Midbrain (tissue), 1 donor: ENCODE results near the gene ZNF771.
"Not testable (repeated sequence)": the region's sequence is repeated elsewhere in the genome, so short reads cannot be mapped to it uniquely, and the experiment has no call there.

Experiments used
- DNase-seq: peaks from one replicate; lab custom pipeline; 2025; lab: John Stamatoyannopoulos, UW

ZNF771 gene

DNA sequence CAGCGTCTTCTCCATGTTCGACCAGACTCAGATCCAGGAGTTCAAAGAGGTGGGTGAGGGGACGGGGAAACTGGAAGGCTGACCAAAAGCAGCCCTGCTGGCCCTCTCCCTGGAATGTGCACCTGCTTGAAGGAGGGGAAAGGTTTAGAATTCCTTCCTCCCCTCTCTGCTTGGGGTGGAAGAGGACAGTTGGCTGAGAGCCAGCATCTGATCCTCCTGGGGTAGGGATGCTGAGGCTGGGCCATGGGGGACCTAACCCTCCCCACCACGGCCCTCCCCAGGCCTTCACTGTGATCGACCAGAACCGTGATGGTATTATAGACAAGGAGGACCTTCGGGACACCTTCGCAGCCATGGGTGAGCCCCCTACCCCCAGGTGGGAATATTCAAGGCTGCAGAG lies 31.5 kb upstream of the ZNF771 start:
- no peak for DNase-seq

DNA sequence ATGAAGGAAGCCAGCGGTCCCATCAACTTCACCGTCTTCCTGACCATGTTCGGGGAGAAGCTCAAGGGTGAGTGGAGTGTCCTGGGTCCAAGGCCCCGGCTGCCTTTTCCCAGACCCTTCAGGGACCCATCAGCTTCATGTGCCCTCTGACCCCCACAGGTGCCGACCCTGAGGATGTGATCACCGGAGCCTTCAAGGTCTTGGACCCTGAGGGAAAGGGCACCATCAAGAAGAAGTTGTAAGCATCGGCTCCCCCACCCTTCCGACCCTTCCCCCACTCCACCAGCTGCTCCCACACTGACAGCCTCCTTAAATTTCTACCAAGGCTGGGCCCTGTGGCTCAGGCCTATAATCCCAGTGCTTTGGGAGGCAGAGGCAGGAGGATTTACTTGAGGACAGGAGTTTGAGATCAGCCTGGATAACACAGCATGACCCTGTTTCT lies 30.9 kb upstream of the ZNF771 start:
- DNase-seq = no peak

DNA sequence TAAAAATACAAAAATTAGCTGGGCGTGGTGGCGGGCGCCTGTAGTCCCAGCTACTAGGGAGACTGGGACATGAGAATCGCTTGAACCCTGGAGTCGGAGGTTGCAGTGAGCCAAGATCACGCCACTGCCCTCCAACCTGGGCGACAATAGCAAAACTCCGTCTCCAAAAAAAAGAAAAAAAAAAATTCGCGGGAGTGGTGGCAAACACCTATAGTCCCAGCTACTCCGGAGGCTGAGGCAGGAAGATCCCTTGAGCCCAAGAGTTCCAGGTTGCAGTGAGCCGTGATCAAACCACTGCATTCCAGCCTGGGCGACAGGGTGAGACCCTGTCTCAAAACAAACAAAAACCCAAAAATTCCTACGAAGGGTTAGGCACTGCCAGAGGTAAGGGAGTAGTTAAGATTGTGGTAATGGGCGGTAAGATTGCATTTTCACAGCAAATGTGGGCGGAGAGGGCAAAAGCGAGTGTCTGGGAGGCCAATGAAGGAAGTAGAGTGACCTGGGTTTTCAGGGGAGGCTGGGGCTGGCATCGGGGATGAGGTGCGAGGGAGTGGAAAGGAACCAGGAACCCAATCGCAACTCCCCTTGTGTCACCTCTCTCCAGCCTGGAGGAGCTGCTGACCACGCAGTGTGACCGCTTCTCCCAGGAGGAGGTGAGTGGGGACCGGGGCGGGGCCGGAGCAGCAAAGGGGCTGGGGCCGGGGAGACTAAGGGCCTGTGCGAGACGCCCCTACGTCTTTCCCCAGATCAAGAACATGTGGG lies 30.2 kb upstream of the ZNF771 start:
- DNase-seq = no peak

DNA sequence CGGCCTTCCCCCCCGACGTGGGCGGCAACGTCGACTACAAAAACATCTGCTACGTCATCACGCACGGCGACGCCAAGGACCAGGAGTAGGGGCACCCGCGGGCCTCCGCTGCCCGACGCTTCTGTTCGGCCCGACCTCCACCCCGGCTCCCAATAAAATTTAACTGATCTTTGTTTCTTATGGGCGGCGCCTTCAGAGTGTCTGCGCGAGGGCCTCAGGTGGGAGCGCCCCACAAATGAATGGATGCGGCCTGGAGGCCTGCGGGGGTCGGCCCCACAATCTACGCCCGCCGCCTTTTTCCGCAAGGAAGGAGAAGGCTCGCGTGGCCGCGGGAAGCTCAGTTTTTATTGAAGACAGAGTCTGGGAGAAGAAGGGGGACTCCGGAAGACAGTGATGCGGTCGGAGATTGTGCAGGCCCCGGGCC lies 29.6 kb upstream of the ZNF771 start:
- peak; percentile 89 for DNase-seq

DNA sequence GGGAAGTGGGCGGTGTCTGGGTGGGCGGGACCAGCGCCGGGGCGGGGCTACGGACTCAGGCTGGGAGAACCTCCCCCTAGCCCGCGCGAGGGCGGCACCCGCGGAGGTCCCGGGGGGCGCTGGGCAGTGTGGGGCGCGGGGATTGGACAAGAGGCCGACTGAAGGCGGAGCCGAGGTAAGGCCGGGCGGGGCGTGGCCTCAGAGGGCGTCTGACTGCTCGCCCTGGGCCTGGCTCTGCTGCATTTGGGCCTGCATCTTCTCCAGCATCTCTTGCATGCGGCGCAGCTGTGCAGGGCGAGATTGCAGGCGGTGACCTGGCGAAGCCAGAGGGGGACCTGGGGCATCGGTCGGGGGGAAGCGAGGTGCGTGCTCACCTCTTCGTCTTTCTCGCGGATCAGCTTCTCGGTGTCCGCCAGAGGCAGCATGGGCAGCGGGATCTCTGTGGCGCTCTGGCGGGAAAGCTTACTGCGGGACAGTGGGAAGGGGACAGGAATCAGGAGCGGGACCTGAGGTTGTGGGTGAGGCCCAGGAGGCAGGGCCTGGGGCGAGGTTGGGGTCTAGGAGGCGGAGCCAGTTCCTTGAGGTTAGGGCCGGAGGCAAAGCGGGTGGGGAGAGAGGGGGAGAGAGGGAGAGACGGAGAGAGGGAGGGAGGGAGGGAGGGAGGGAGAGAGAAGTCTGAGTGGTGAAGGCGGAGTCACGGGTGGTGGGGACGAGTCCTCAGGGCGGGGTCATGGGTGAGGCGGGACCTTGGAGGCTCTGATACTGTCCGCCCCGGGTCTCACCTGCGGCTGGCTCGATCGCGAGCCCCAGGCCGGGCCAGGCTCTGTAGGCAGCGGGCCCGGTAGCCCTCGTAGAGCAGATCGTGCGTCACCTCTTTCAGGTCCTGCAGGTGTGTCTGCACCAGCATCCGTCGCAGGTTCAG lies 28.9 kb upstream of the ZNF771 start:
- peak; percentile 98 for DNase-seq

DNA sequence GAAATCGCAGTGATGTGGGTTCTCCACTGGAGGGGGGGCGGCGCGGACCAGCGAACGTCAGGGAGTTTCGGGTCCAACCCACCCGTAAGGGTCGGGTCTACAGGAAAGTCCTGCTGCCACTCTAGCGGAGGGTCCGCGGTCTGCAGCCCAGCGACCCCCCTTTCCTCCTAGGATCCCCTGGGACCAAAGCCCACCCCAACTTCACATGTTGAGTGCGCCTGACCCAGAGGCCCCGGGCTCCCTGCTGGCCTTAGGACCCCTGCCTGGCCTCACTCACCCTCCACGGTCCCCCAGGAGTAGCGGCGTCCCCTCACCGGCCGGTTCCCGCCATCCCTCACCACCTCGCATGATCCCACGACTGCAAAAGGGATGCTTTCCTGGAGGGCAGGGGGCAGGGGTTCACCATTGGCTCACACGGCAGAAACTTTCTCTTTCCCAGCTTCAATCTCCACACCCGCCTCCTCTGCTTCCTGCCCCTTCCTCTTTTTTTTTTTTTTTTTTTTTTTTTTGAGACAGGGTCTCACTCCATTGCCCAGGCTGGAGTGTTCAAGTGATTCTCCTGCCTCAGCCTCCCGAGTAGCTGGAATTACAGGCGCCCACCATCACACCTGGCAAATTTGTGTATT lies 28.1 kb upstream of the ZNF771 start:
- DNase-seq = no peak

DNA sequence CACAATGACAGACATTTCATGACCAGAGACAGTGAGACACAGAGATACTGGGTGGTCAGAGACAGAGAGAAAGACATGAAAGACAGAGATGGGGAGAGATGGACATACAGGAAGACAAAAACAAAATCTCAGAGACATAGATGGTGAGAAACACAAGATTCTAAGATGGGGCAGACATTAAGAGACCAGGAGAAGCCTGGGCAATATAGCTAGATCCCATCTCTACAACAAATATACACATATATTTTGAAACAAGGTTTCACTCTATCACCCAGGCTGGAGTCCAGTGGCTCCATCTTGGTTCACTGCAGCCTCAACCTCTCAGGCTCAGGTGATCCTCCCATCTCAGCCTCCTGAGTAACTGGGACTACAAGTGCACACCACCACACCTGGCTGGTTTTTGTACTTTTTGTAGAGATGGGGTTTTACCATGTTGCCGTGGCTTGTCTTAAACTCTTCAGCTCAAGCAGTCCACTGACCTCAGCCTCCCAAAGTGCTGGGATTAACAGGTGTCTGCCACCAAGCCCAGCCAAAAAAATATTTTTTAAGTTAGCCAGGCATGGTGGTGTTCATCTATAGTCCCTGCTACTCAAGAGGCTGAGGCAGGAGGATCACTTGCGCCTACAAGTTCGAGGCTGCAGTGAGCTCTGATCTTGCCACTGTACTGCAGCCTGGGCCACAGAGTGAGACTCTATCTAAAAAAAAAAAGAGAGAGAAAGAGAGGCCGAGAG lies 27.2 kb upstream of the ZNF771 start:
- no peak for DNase-seq

DNA sequence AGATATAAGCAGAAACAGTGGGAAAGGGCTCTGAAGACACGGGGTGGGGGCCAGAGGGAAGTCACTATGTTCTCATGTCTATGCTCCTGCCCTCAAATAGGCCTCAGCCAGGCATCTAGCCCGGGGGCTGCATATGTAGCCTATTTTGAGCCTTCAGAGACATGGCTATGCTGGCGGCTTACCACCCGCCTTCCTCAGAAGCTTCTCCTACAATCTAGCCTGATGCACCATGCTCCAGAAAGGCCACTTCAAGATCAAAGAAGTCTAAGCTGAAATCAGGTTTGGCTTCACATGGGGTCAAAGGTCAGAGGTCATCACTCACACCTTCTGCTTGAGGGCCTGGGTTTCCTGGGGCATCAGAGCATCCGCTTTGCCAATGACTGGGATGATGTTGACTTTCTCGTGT lies 26.6 kb upstream of the ZNF771 start:
- no peak for DNase-seq

DNA sequence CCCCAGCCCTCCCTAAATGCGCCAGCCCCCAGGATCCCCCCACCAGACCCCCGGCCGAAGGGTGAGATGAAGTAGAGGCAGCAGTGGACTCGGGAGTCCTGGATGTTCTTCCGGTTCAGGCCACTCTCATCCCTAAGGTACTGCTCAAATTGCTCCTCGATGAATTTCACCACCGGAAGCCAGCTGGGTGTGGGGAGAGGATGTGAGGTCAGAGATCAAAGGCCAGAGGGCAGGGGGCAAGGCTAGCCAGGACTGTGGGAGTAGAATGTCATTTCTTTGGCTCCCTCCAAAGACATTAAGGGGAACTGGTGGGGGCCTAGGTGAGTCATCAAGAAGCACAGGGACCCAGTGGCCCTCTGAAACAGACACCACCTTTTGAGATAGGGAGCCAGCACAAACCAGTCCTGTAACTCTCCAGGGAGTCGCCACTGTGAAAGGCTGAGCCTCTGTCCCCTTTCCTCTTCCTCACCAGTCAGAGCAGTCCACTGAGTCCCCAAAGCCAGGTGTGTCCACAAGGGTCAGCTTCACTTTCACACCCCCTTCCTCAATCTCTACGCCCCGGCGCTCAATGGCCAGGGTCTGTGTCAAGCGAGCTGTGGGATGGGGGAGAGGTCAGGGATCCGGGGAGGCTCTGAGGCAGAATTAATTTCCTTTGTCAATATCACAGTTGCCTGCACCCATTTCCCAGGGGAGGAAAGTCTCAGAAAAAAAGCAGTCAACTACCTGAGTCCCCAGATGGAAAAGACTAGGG lies 25.9 kb upstream of the ZNF771 start:
- DNase-seq = no peak

DNA sequence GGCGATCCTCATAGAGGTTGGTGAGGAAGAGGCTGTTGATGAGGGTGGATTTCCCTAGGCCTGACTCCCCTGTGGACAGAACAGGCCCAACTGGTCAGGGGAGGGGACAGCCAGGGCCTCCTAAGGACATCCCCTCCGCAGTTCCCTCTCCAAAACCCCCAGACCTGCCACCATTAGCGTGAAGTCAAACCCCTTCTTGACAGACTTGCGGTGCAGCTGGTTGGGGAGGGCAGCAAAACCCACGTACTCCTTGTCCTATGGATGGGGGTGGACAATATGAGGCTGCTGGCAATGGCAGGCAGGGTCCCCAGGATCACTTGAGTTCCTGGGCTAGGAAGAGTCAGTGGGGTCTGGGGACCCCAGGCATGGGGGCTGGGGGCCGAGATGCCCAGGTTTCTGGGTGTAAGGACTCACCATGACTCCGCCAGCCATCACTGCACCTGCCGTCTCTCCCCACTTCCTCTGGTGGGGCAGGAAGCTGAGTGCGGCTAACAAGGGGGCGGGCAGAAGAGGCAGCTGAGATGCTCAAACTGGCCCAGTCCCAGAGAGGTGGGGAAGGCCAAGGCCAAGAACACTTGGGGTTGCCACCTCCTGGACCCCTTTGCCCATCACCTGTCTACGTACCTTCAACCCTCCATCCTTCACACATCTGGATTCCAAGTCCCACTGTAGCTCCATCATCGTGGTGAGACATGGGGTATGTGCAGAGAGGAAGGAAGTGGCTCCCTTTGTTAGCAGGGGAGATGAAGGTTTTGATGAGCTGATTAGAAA lies 25.1 kb upstream of the ZNF771 start, which contains the start of gene SEPTIN1:
Gene SEPTIN1 (minus strand): TSS at position 451 of the 771 bp plus-strand sequence. CDS start 19 bp downstream, at position 432.
- no peak for DNase-seq

DNA sequence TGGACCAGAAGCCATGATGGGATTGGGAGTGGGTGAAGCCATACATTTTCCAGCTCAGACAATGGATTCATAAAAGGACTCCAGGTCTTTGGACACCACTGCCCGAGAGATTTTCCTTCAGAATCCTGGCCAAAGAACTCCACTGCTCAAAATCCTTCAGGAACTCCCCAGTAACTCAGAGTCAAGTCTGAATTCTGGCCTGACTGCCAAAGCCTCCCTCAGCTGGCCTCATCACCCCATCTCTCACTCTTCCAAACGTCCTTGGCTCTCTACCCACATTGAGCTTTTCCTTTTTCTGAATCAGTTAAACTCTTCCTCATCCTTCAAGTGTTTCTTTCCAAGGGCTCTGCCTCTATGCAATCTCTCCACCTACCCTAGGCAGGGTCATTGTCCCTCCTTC lies 23.9 kb upstream of the ZNF771 start:
- DNase-seq = no peak

DNA sequence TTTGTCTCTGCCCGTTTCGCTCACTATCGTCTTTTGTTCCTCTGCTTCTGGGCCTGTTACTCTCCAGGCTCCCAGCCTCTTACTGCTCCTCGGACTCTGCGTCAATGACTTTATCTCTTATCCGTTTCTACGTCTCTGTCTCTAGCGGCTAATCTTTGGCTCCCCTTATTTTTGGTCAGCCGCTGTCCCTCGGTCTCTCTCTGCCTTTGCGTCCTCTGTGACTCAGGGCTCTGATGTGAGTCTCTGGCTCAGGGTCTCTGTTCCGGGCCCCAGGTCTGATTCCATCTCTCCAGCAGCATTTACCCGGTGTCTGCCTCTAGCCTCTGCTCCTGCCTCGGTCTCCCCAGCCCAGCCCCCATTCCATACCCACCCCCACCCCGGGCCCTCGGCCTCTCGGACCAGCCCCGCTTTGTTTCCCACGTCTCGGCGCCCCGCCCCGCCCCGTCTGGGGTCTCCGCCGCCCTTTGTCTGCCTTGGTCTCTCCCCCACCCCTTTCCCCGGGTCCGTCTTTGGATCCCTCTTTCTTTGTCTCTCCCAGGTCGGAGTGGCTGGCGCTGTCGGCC lies 12.7 kb upstream of the ZNF771 start:
- no peak for DNase-seq

DNA sequence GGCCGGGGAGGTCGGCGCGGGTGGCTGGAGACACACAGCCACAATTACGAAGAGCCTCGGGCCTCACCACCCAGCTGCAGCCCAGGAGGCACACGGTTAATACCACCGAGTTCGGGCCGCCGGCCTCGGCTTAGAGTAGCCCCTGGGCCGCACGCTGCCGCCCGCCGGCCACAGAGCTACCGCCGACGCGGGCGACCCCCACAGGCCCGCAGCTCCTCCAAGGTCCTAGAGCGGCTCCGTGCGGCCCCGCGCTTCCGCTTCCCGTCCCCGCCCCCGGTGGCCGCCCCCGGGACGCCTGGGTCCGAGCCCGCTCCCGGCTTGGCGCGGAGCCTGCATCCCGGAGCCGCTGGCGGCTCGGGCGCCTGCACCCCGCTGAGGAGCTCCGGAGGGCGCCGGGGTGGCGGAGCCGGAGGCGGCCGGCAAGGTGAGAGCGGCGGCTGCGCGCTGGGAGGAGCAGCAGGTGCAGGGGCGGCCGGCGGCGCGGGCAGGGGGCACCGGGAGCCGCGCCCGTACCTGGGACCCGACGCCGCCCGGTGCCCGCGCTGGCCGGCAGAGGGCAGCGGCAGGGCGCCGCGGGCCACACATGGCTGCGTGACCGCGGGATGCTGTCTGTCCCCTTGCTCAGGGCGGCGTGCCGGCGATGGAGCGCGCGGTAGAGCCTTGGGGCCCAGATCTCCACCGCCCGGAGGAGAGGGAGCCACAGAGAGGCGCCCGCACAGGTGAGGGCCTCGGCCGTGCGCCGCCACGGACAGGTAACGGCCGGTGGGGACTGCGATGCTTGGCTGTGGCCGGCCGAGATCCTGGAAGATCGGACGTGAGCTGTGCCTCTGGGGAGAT lies 12.0 kb upstream of the ZNF771 start, which contains the start of gene ZNF48:
Gene ZNF48 (plus strand): TSS at position 266 of the 837 bp plus-strand sequence. CDS start 375 bp downstream, at position 641.
- DNase-seq = peak; percentile 90

DNA sequence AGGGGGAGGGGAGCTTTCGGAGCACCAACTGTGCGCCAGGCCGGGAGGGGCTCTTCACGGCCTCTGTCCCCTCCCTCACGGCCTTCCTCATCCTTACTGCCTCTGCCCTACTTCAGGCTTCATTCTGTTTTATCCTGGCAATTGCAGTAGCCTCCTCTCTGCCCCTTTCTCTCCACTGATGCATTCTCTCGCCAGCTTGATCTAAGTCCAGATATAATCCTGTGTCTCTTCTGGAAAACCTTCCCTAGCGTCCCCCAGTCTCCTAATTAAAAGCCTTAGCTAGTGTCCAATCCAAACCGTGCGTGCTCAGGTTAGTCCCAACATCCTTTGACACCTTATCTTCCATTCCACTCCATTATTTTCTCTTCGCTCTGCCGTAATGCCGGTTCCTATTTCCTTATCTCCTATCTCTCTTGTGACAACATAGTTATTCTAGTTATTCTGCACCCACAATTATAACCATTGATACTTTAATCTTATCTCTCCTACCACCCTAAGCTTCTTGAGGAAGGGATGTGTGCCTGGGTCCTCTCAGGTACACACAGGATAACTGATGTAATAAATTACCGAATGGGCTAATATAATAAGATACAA lies 11.3 kb upstream of the ZNF771 start:
- peak; percentile 45 for DNase-seq

DNA sequence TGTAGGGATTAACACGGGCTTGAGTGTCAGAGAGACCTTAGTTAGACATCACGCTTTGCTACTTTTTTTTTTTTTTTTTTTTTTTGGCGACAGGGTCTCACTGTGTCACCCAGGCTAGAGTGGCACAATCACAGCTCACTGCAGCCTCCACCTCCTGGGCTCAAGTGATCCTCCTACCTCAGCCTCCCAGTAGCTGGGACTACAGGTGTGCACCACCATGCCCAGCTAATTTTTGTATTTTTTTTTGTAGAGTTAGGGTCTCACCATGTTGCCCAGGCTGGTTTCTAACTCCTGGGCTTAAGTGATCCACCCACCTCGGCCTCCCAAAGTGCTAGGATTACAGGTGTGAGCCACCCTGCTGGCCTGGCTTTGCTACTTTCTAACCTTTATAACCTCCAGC lies 10.8 kb upstream of the ZNF771 start:
- DNase-seq = not testable (repeated sequence)

DNA sequence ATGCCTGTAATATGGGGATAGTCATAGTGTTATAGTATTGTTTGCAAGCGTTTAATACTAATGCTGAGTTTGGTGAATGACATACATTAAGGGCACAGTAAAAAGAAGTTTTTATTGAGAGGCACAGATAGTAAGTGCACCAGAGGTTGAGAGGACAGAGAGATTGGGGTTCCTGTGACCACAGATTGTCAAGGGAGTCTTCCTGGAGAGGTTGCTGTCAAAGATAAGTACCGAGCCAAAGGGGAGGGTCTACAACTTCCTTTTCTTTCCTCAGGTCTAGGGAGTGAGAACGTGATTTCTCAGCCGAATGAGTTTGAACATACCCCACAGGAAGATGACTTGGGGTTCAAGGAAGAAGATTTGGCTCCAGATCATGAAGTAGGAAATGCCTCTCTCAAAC lies 10.3 kb upstream of the ZNF771 start:
- DNase-seq = no peak

DNA sequence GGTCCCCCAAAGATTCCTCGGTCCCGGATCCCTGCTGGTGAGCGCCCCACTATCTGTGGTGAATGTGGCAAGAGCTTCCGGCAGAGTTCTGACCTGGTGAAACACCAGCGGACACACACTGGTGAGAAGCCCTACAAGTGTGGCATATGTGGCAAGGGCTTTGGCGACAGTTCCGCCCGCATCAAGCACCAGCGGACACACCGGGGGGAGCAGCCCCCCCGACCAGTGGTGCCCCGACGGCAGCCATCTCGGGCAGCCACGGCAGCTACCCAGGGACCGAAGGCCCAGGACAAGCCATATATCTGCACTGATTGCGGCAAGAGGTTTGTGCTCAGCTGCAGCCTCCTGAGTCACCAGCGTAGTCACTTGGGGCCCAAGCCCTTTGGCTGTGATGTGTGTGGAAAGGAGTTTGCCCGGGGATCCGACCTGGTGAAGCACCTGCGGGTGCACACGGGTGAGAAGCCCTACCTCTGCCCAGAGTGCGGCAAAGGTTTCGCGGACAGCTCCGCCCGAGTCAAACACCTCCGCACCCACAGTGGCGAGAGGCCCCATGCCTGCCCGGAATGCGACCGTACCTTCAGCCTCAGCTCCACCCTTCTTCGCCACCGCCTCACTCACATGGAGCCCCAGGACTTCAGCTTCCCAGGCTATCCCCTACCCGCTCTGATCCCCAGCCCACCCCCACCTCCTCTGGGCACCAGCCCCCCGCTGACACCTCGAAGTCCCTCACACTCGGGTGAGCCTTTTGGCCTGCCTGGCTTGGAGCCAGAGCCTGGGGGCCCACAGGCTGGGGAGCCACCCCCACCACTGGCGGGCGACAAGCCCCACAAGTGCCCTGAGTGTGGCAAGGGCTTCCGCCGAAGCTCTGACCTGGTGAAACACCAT lies 9.4 kb upstream of the ZNF771 start:
- DNase-seq = no peak
